Gastroesophageal sphincter (tissue), 3 donors: ENCODE results near the gene SPEG.
A peak's percentile ranks its signal among the peaks of the same experiment; 100 is the strongest.

ENCODE experiments used
- POLR2A ChIP-seq, 2 donors: fragments of 450-650 bp; IDR thresholded peaks; one replicate each; pipeline ENCODE4 v1.6.1; 2017; ENCODE audit warnings: antibody characterized with exemption in 2 of 2, mild to moderate bottlenecking in 2 of 2, moderate library complexity in 1 of 2
- POLR2AphosphoS5 ChIP-seq: sonication (generic); formaldehyde crosslinking; IDR thresholded peaks from one replicate; pipeline ENCODE4 v1.6.1; 2017; ENCODE audit warnings: antibody characterized with exemption
- TF ChIP-seq, protein P1 (sequence below), 4 experiments: fragments of 200-600 bp in 2 of 4; fragments of 450-650 bp in 2 of 4; sonication (generic) in 1 of 4; IDR thresholded peaks; one replicate each; pipeline ENCODE4 v1.5.1; 2017 to 2019; ENCODE audit warnings: antibody characterized with exemption in 4 of 4, mild to moderate bottlenecking in 2 of 4, moderate library complexity in 2 of 4

DNA sequence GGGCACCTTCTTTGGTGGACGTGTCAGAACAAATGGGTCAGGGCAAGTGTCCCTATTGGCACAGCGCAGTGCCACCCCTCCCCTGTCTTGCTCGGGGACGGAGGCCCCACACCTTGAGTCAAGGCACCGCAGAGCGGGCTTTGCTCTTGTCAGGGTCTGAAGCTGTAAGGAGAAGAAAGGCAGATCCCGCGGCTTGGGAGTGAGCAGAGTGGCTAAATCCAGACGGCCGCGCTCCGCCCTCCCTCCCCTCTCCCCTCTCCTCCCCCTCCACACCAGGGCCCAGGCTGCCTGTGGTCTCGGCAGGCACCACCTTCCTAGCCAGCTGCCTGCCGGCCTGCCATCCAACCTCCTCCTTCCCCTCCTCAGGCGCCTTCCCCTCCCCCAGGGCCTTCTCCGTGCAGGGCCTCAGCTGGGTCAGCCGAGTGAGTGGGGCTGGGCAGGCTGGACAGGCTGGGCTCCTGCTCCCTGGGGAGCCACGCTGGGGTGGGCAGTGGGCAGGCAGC, 25.8 kb downstream of the SPEG start:
- TF ChIP-seq, protein P1, sequence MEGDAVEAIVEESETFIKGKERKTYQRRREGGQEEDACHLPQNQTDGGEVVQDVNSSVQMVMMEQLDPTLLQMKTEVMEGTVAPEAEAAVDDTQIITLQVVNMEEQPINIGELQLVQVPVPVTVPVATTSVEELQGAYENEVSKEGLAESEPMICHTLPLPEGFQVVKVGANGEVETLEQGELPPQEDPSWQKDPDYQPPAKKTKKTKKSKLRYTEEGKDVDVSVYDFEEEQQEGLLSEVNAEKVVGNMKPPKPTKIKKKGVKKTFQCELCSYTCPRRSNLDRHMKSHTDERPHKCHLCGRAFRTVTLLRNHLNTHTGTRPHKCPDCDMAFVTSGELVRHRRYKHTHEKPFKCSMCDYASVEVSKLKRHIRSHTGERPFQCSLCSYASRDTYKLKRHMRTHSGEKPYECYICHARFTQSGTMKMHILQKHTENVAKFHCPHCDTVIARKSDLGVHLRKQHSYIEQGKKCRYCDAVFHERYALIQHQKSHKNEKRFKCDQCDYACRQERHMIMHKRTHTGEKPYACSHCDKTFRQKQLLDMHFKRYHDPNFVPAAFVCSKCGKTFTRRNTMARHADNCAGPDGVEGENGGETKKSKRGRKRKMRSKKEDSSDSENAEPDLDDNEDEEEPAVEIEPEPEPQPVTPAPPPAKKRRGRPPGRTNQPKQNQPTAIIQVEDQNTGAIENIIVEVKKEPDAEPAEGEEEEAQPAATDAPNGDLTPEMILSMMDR (IDR thresholded peaks at IDR 0.05) = no peak
- peak; percentile 70 for TF ChIP-seq POLR2AphosphoS5
- TF ChIP-seq POLR2A (IDR thresholded peaks at IDR 0.05) = peak; percentile 43 to 50
